ENCODE data around the gene AKT3. TPM values are rescaled to one million over a fixed set of nuclear protein-coding genes. Genes with fewer than 3 reads are reported as not detected.

AKT3 gene
- total and polyA plus RNA-seq, 5 donors from 2014 or later = 0.81 to 84.2 (median 2.8) TPM

GRCh38 chr1:243542739-243543415, 307.2 kb downstream of the AKT3 start:
- Mint-ChIP-seq H3K27ac (peak overlapping the region in 1 of 3 donors; percentile 31), H3K9me3 (peaks cover 0 to 4% (median 0%) of the 10 kb centered on the region in 7 donors), H3K36me3 (peaks cover 30% of the 10 kb centered on the region), H3K4me1 (peaks cover 0 to 9% (median 0%) of the 10 kb centered on the region in 4 donors), H3K27me3 (no peaks in the 10 kb centered on the region), H3K4me3 (no peak overlapping the region)
- H3K9me3 ChIP-seq (ENCODE audit: control insufficient read depth in 2 of 2, low read length in 2 of 2) = no peaks in the 10 kb centered on the region
- H3K27ac ChIP-seq (ENCODE audit: insufficient read depth, low read length, poor library complexity, severe bottlenecking) = no peak overlapping the region
- no peaks in the 10 kb centered on the region for H3K4me1 ChIP-seq (ENCODE audit: control insufficient read depth, insufficient read depth, low read length, poor library complexity, severe bottlenecking)
- H3K36me3 ChIP-seq (ENCODE audit: control insufficient read depth, insufficient read depth, low read length) = peaks cover 11% of the 10 kb centered on the region
- DNase-seq (no peak), ATAC-seq (ENCODE audit: low read depth in 2 of 2) (no peak)
- no peak overlapping the region for H3K4me3 ChIP-seq (ENCODE audit: low read depth, low read length)
- no peaks in the 10 kb centered on the region for H3K27me3 ChIP-seq (ENCODE audit: control insufficient read depth, insufficient read depth, low read length)

- Histone ChIP-seq H3K4me3 (ENCODE audit: low read depth, low read length) (no peak overlapping the region), H3K4me1 (ENCODE audit: control insufficient read depth, insufficient read depth, low read length, poor library complexity, severe bottlenecking) (no peaks in the 10 kb centered on the region)
- no peak overlapping the region for H3K27ac Mint-ChIP-seq
Observed at GRCh38 chr1:243539636-243540035, 310.4 kb downstream of the AKT3 start.

GRCh38 chr1:243535014-243535413, 315.0 kb downstream of the AKT3 start:
- Mint-ChIP-seq H3K27me3 (no peaks in the 10 kb centered on the region), H3K4me1 (peaks cover 0 to 8% (median 2%) of the 10 kb centered on the region in 4 donors), H3K9me3 (peaks cover 0 to 5% (median 0%) of the 10 kb centered on the region in 7 donors), H3K36me3 (peaks cover 20% of the 10 kb centered on the region), H3K27ac (no peak overlapping the region), H3K4me3 (no peak overlapping the region)
- Histone ChIP-seq H3K9me3 (ENCODE audit: control insufficient read depth in 2 of 2, low read length in 2 of 2) (no peaks in the 10 kb centered on the region), H3K4me3 (ENCODE audit: low read depth, low read length) (no peak overlapping the region), H3K27ac (ENCODE audit: insufficient read depth, low read length, poor library complexity, severe bottlenecking) (no peak overlapping the region), H3K27me3 (ENCODE audit: control insufficient read depth, insufficient read depth, low read length) (no peaks in the 10 kb centered on the region), H3K4me1 (ENCODE audit: control insufficient read depth, insufficient read depth, low read length, poor library complexity, severe bottlenecking) (no peaks in the 10 kb centered on the region), H3K36me3 (ENCODE audit: control insufficient read depth, insufficient read depth, low read length) (no peaks in the 10 kb centered on the region)
- DNase-seq = no peak
- ATAC-seq (ENCODE audit: low read depth in 2 of 2) = no peak

More at GRCh38 chr1:243539636-243540035, 310.4 kb downstream of the AKT3 start:
- Mint-ChIP-seq H3K9me3 (peaks cover 0 to 5% (median 1%) of the 10 kb centered on the region in 7 donors), H3K36me3 (peaks cover 26% of the 10 kb centered on the region), H3K4me3 (no peak overlapping the region), H3K4me1 (peaks cover 0 to 9% (median 2%) of the 10 kb centered on the region in 4 donors), H3K27me3 (no peaks in the 10 kb centered on the region)
- Histone ChIP-seq H3K36me3 (ENCODE audit: control insufficient read depth, insufficient read depth, low read length) (peaks cover 8% of the 10 kb centered on the region), H3K27me3 (ENCODE audit: control insufficient read depth, insufficient read depth, low read length) (no peaks in the 10 kb centered on the region), H3K27ac (ENCODE audit: insufficient read depth, low read length, poor library complexity, severe bottlenecking) (no peak overlapping the region), H3K9me3 (ENCODE audit: control insufficient read depth in 2 of 2, low read length in 2 of 2) (no peaks in the 10 kb centered on the region)
- DNase-seq (no peak), ATAC-seq (ENCODE audit: low read depth in 2 of 2) (no peak)

GRCh38 chr1:243529512-243529911, 320.5 kb downstream of the AKT3 start:
- Histone ChIP-seq H3K27me3 (ENCODE audit: control insufficient read depth, insufficient read depth, low read length) (no peaks in the 10 kb centered on the region), H3K9me3 (ENCODE audit: control insufficient read depth in 2 of 2, low read length in 2 of 2) (no peaks in the 10 kb centered on the region), H3K27ac (ENCODE audit: insufficient read depth, low read length, poor library complexity, severe bottlenecking) (no peak overlapping the region), H3K36me3 (ENCODE audit: control insufficient read depth, insufficient read depth, low read length) (peaks cover 2% of the 10 kb centered on the region), H3K4me3 (ENCODE audit: low read depth, low read length) (no peak overlapping the region), H3K4me1 (ENCODE audit: control insufficient read depth, insufficient read depth, low read length, poor library complexity, severe bottlenecking) (no peaks in the 10 kb centered on the region)
- no peak overlapping the region for H3K4me3 Mint-ChIP-seq
- H3K27ac Mint-ChIP-seq = no peak overlapping the region
- H3K4me1 Mint-ChIP-seq = peaks cover 2 to 10% (median 8%) of the 10 kb centered on the region in 4 donors
- H3K9me3 Mint-ChIP-seq = peaks cover 0 to 11% (median 0%) of the 10 kb centered on the region in 7 donors
- peaks cover 12% of the 10 kb centered on the region for H3K36me3 Mint-ChIP-seq
- DNase-seq (no peak), ATAC-seq (ENCODE audit: low read depth in 2 of 2) (no peak)
- H3K27me3 Mint-ChIP-seq = no peaks in the 10 kb centered on the region

GRCh38 chr1:243528459-243529121, 321.5 kb downstream of the AKT3 start:
- no peak for ATAC-seq (ENCODE audit: low read depth in 2 of 2)
- H3K4me1 Mint-ChIP-seq = peaks cover 4 to 10% (median 8%) of the 10 kb centered on the region in 4 donors
- Histone ChIP-seq H3K27ac (ENCODE audit: insufficient read depth, low read length, poor library complexity, severe bottlenecking) (no peak overlapping the region), H3K27me3 (ENCODE audit: control insufficient read depth, insufficient read depth, low read length) (no peaks in the 10 kb centered on the region), H3K4me3 (ENCODE audit: low read depth, low read length) (no peak overlapping the region), H3K4me1 (ENCODE audit: control insufficient read depth, insufficient read depth, low read length, poor library complexity, severe bottlenecking) (no peaks in the 10 kb centered on the region), H3K9me3 (ENCODE audit: control insufficient read depth in 2 of 2, low read length in 2 of 2) (no peaks in the 10 kb centered on the region), H3K36me3 (ENCODE audit: control insufficient read depth, insufficient read depth, low read length) (peaks cover 2% of the 10 kb centered on the region)
- H3K27me3 Mint-ChIP-seq = no peaks in the 10 kb centered on the region
- H3K27ac Mint-ChIP-seq = no peak overlapping the region
- H3K4me3 Mint-ChIP-seq = no peak overlapping the region
- peaks cover 0 to 11% (median 0%) of the 10 kb centered on the region in 7 donors for H3K9me3 Mint-ChIP-seq
- H3K36me3 Mint-ChIP-seq = peaks cover 14% of the 10 kb centered on the region
- DNase-seq = no peak

- ATAC-seq (ENCODE audit: low read depth in 2 of 2) = no peak
- peaks cover 9% of the 10 kb centered on the region for H3K36me3 Mint-ChIP-seq
Observed at GRCh38 chr1:243526180-243526579, 323.9 kb downstream of the AKT3 start.

GRCh38 chr1:243525085-243525487, 325.0 kb downstream of the AKT3 start:
- no peaks in the 10 kb centered on the region for H3K27me3 ChIP-seq (ENCODE audit: control insufficient read depth, insufficient read depth, low read length)
- H3K36me3 ChIP-seq (ENCODE audit: control insufficient read depth, insufficient read depth, low read length) = peaks cover 2% of the 10 kb centered on the region
- peaks cover 13% of the 10 kb centered on the region for H3K36me3 Mint-ChIP-seq

More at GRCh38 chr1:243526180-243526579, 323.9 kb downstream of the AKT3 start:
- H3K36me3 ChIP-seq (ENCODE audit: control insufficient read depth, insufficient read depth, low read length) = peaks cover 2% of the 10 kb centered on the region
- no peak overlapping the region for H3K27ac ChIP-seq (ENCODE audit: insufficient read depth, low read length, poor library complexity, severe bottlenecking)
- H3K4me3 Mint-ChIP-seq = no peak overlapping the region
- H3K4me3 ChIP-seq (ENCODE audit: low read depth, low read length) = no peak overlapping the region
- DNase-seq = no peak
- H3K9me3 Mint-ChIP-seq = peaks cover 0 to 11% (median 0%) of the 10 kb centered on the region in 7 donors
- no peak overlapping the region for H3K27ac Mint-ChIP-seq
- no peaks in the 10 kb centered on the region for H3K9me3 ChIP-seq (ENCODE audit: control insufficient read depth in 2 of 2, low read length in 2 of 2)
- no peaks in the 10 kb centered on the region for H3K4me1 ChIP-seq (ENCODE audit: control insufficient read depth, insufficient read depth, low read length, poor library complexity, severe bottlenecking)
- peaks cover 5 to 11% (median 10%) of the 10 kb centered on the region in 4 donors for H3K4me1 Mint-ChIP-seq
- H3K27me3 Mint-ChIP-seq = no peaks in the 10 kb centered on the region
- no peaks in the 10 kb centered on the region for H3K27me3 ChIP-seq (ENCODE audit: control insufficient read depth, insufficient read depth, low read length)

More at GRCh38 chr1:243525085-243525487, 325.0 kb downstream of the AKT3 start:
- peaks cover 0 to 11% (median 0%) of the 10 kb centered on the region in 7 donors for H3K9me3 Mint-ChIP-seq
- H3K4me3 ChIP-seq (ENCODE audit: low read depth, low read length) = no peak overlapping the region
- H3K27ac ChIP-seq (ENCODE audit: insufficient read depth, low read length, poor library complexity, severe bottlenecking) = no peak overlapping the region
- ATAC-seq (ENCODE audit: low read depth in 2 of 2) (no peak), DNase-seq (no peak)
- H3K27ac Mint-ChIP-seq = peak overlapping the region in 1 of 3 donors; percentile 82
- no peaks in the 10 kb centered on the region for H3K4me1 ChIP-seq (ENCODE audit: control insufficient read depth, insufficient read depth, low read length, poor library complexity, severe bottlenecking)
- no peak overlapping the region for H3K4me3 Mint-ChIP-seq
- no peaks in the 10 kb centered on the region for H3K9me3 ChIP-seq (ENCODE audit: control insufficient read depth in 2 of 2, low read length in 2 of 2)
- no peaks in the 10 kb centered on the region for H3K27me3 Mint-ChIP-seq
- peaks cover 5 to 14% (median 8%) of the 10 kb centered on the region in 4 donors for H3K4me1 Mint-ChIP-seq

Data from CD4-positive, CD25-positive, alpha-beta regulatory T cell (primary cell).